ENCODE data around the gene MRPL44.

The MRPL44 gene

DNA sequence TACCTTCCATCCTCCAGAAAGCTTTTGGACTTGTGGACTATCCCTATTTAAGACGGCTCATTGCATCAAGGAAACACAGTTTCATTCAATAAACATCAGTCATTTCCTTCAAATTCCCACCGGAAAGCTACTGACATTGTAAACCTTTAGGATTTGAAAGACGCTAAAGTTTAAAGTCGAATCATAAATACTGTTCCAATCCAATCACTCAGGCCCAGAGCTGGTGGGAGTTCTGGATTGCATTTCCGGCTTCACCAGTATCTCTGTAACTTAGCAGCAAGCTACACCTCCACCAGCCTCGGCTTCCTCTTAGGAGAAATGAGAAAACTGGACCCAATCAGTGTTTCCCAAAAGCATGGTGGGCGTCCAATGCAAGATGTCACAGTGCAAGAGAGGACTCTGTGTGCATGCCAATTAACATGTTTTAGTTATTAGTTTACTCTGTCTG lies 13.7 kb upstream of the MRPL44 start:
- no peak overlapping the region for H3K18ac ChIP-seq (ENCODE audit: low read length)
- H2BK15ac ChIP-seq (ENCODE audit: low read length), result no peak overlapping the region
- peak overlapping the region in 1 of 2 donors; percentile 74 for H3K4me3 ChIP-seq (ENCODE audit: low read length in 2 of 2)
- H2AK5ac ChIP-seq (ENCODE audit: low read depth, low read length), result no peak overlapping the region
- H3K9me3 ChIP-seq (replicated peaks in 1 of 2; ENCODE audit: control insufficient read depth in 2 of 2, insufficient read depth in 1 of 2, low read depth in 1 of 2, low read length in 2 of 2), result no peaks in the 10 kb centered on the region
- H3K4me1 ChIP-seq (ENCODE audit: control insufficient read depth in 2 of 2, insufficient read depth in 1 of 2, low read depth in 1 of 2, low read length in 2 of 2), result peaks cover 8 to 9% of the 10 kb centered on the region in 2 donors
- no peak overlapping the region for H3K9ac ChIP-seq (ENCODE audit: low read depth, low read length, poor library complexity)
- H3K27ac ChIP-seq (replicated peaks; ENCODE audit: low read length), result no peak overlapping the region
- H3K36me3 ChIP-seq (replicated peaks in 1 of 2; ENCODE audit: control insufficient read depth in 2 of 2, insufficient read depth in 2 of 2, low read length in 2 of 2), result peaks cover 0 to 6% of the 10 kb centered on the region in 2 donors
- peak overlapping the region; percentile 98 for H2AFZ ChIP-seq (ENCODE audit: low read length)
- H3K23ac ChIP-seq (ENCODE audit: low read depth, low read length, poor library complexity), result no peak overlapping the region
- WGBS, 2 donors (ENCODE audit: extremely low coverage in 2 of 2, insufficient read length in 2 of 2, insufficient replicate concordance in 1 of 2), result no CpG with 5 or more reads among the region's 7 CpGs
- no peak overlapping the region for H2BK5ac ChIP-seq (ENCODE audit: low read length)
- DNase-seq (ENCODE audit: low spot score), result no peak
- peak overlapping the region; percentile 40 for H3K4me2 ChIP-seq (ENCODE audit: insufficient read depth, low read length, poor library complexity, severe bottlenecking)
- H2BK12ac ChIP-seq (ENCODE audit: low read length), result no peak overlapping the region
- H2BK120ac ChIP-seq (ENCODE audit: low read depth, low read length), result no peak overlapping the region
- H3K27me3 ChIP-seq (ENCODE audit: control insufficient read depth in 3 of 3, insufficient read depth in 3 of 3, low read depth in 1 of 3, low read length in 3 of 3), result no peaks in the 10 kb centered on the region
- peaks cover 7% of the 10 kb centered on the region for H3K79me1 ChIP-seq (ENCODE audit: low read depth, low read length)
- H3K14ac ChIP-seq (ENCODE audit: low read length), result no peak overlapping the region
- no peak overlapping the region for H4K8ac ChIP-seq (ENCODE audit: low read depth, low read length)
- no peak overlapping the region for H3K4ac ChIP-seq (ENCODE audit: low read length)
- no peak overlapping the region for H4K91ac ChIP-seq (ENCODE audit: low read depth, low read length, poor library complexity)

DNA sequence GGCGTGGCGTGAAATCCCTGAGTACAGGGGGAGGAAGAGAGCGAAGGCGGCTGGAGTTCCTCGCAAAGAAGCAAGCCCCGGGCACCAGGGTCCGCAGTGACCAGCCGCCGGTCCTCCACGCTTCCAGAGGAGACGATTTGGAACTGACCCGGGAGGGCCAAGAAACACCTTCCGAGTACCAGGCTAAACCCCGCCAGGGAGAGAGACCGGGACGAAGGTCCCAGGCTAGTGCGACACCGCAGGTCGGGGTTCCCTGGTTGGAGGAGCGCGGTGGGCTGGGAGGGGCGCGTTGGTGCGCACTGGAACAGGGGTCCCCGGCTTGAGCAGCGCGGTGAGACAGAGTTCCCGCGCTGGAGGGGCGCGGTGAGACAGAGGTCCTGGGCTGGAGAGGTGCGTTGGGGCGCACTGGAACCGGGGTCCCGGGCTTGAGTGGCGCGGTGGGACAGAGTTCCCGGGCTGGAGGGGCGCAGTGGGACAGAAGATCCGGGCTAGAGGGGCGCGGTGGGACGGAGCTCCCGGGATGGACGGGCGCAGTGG lies 13.0 kb upstream of the MRPL44 start:
- no peaks in the 10 kb centered on the region for H3K9me3 ChIP-seq (replicated peaks in 1 of 2; ENCODE audit: control insufficient read depth in 2 of 2, insufficient read depth in 1 of 2, low read depth in 1 of 2, low read length in 2 of 2)
- no peak overlapping the region for H3K4ac ChIP-seq (ENCODE audit: low read length)
- peaks cover 8 to 9% of the 10 kb centered on the region in 2 donors for H3K4me1 ChIP-seq (ENCODE audit: control insufficient read depth in 2 of 2, insufficient read depth in 1 of 2, low read depth in 1 of 2, low read length in 2 of 2)
- peak overlapping the region; percentile 17 for H3K27ac ChIP-seq (replicated peaks; ENCODE audit: low read length)
- H2BK5ac ChIP-seq (ENCODE audit: low read length), result peak overlapping the region; percentile 99
- no peaks in the 10 kb centered on the region for H3K27me3 ChIP-seq (ENCODE audit: control insufficient read depth in 3 of 3, insufficient read depth in 3 of 3, low read depth in 1 of 3, low read length in 3 of 3)
- H3K4me2 ChIP-seq (ENCODE audit: insufficient read depth, low read length, poor library complexity, severe bottlenecking), result peak overlapping the region; percentile 64
- H2AFZ ChIP-seq (ENCODE audit: low read length), result peak overlapping the region; percentile 98
- H3K9ac ChIP-seq (ENCODE audit: low read depth, low read length, poor library complexity), result peak overlapping the region; percentile 95
- H3K14ac ChIP-seq (ENCODE audit: low read length), result peak overlapping the region; percentile 75
- DNase-seq (ENCODE audit: low spot score), result peak; percentile 42
- H4K8ac ChIP-seq (ENCODE audit: low read depth, low read length), result no peak overlapping the region
- peak overlapping the region; percentile 98 for H3K18ac ChIP-seq (ENCODE audit: low read length)
- no peak overlapping the region for H4K91ac ChIP-seq (ENCODE audit: low read depth, low read length, poor library complexity)
- peak overlapping the region; percentile 88 for H2BK15ac ChIP-seq (ENCODE audit: low read length)
- peak overlapping the region; percentile 99 for H3K23ac ChIP-seq (ENCODE audit: low read depth, low read length, poor library complexity)
- H2BK120ac ChIP-seq (ENCODE audit: low read depth, low read length), result no peak overlapping the region
- WGBS, 2 donors (ENCODE audit: extremely low coverage in 2 of 2, insufficient read length in 2 of 2, insufficient replicate concordance in 1 of 2), result no CpG with 5 or more reads among the region's 46 CpGs
- peaks cover 0 to 6% of the 10 kb centered on the region in 2 donors for H3K36me3 ChIP-seq (replicated peaks in 1 of 2; ENCODE audit: control insufficient read depth in 2 of 2, insufficient read depth in 2 of 2, low read length in 2 of 2)
- H2AK5ac ChIP-seq (ENCODE audit: low read depth, low read length), result peak overlapping the region; percentile 77
- H3K79me1 ChIP-seq (ENCODE audit: low read depth, low read length), result peaks cover 7% of the 10 kb centered on the region
- H2BK12ac ChIP-seq (ENCODE audit: low read length), result no peak overlapping the region
- H3K4me3 ChIP-seq (ENCODE audit: low read length in 2 of 2), result peak overlapping the region; percentile 74 to 99

DNA sequence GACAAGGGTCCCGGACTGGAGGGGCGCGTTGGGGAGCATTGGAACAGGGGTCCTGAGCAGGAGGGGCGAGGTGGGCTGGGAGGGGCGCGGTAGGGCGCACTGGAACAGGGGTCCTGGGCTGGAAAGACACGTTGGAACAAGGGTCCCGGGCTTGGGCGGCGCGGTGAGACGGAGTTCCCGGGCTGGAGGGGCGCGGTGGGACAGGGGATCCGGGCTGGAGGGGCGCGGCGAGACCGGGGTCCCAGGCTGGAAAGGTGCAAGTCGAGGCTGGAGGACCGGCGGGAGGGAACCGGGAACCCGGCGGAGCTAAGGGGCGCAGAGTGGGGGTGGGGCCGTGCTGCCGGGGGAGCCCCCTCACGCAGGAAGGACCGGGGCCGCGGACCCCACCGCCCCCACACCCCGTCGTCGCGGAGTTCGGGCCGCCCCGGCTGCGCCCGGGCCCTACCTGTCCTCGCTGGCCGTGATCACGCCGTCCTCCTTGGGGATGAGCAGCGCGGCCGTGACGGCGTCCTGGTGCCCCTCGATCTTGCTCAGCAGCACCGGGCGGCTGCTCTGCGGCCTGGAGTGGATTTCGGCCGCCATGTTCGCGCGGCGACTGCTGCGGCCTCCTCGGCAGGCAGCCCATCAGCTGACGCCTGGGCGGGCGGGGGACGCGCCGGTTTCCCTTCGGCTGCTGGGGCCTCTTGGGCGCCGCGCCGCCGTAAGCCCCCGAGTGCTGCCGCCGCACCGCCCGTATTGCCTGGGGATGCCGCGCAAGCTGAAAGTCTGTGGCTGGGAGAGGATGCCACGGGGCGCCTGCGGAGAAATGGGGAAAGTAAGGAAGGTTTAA lies 12.3 kb upstream of the MRPL44 start, which contains the start of gene WDFY1:
Gene WDFY1, minus strand, starts transcription at position 633 of the 829 bp plus-strand sequence. Its CDS starts 51 bp downstream, at position 582.
- Histone ChIP-seq H2AK5ac (ENCODE audit: low read depth, low read length) (peak within 1 kb of the TSS; percentile 77), H3K4me1 (ENCODE audit: control insufficient read depth in 2 of 2, insufficient read depth in 1 of 2, low read depth in 1 of 2, low read length in 2 of 2) (peaks cover 8 to 9% of the 10 kb centered on the region in 2 donors), H3K4ac (ENCODE audit: low read length) (no peak within 1 kb of the TSS)

DNA sequence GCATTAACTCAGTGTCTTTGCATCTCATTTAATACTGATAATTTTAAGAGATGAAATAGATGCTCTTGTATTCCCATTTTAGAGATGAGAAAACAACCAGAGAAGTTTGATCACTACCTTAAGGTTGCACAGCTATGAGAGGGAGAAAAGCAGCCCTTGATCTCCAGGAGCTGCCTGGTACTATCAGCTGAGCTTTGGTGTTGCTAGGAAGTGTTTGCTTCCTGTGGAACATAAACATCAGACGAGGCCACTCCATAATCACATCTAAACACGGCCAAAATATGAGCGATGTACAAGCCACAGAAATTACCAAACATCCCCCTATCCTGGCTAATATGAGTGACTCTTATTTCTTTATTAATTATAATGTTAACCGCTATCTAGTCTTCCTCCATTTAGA lies 11.5 kb upstream of the MRPL44 start:
- Histone ChIP-seq H3K27ac (replicated peaks; ENCODE audit: low read length) (no peak overlapping the region), H3K4ac (ENCODE audit: low read length) (no peak overlapping the region), H2BK12ac (ENCODE audit: low read length) (no peak overlapping the region)

More for the DNA sequence above, 12.3 kb upstream of the MRPL44 start, which contains the start of gene WDFY1:
- Histone ChIP-seq H3K18ac (ENCODE audit: low read length) (peak within 1 kb of the TSS; percentile 98), H2AFZ (ENCODE audit: low read length) (peak within 1 kb of the TSS; percentile 98), H2BK15ac (ENCODE audit: low read length) (peak within 1 kb of the TSS; percentile 88), H2BK5ac (ENCODE audit: low read length) (peak within 1 kb of the TSS; percentile 99), H3K9ac (ENCODE audit: low read depth, low read length, poor library complexity) (peak within 1 kb of the TSS; percentile 95), H2BK12ac (ENCODE audit: low read length) (no peak within 1 kb of the TSS), H2BK120ac (ENCODE audit: low read depth, low read length) (peak within 1 kb of the TSS; percentile 78), H3K36me3 (replicated peaks in 1 of 2; ENCODE audit: control insufficient read depth in 2 of 2, insufficient read depth in 2 of 2, low read length in 2 of 2) (peaks cover 0 to 6% of the 10 kb centered on the region in 2 donors), H3K27ac (replicated peaks; ENCODE audit: low read length) (peak within 1 kb of the TSS; percentile 80), H3K14ac (ENCODE audit: low read length) (peak within 1 kb of the TSS; percentile 75), H3K79me1 (ENCODE audit: low read depth, low read length) (peaks cover 7% of the 10 kb centered on the region), H3K4me3 (ENCODE audit: low read length in 2 of 2) (peak within 1 kb of the TSS; percentile 74 to 99), H4K8ac (ENCODE audit: low read depth, low read length) (no peak within 1 kb of the TSS), H3K9me3 (replicated peaks in 1 of 2; ENCODE audit: control insufficient read depth in 2 of 2, insufficient read depth in 1 of 2, low read depth in 1 of 2, low read length in 2 of 2) (no peaks in the 10 kb centered on the region), H3K4me2 (ENCODE audit: insufficient read depth, low read length, poor library complexity, severe bottlenecking) (peak within 1 kb of the TSS; percentile 64), H3K23ac (ENCODE audit: low read depth, low read length, poor library complexity) (peak within 1 kb of the TSS; percentile 99), H3K27me3 (ENCODE audit: control insufficient read depth in 3 of 3, insufficient read depth in 3 of 3, low read depth in 1 of 3, low read length in 3 of 3) (no peaks in the 10 kb centered on the region), H4K91ac (ENCODE audit: low read depth, low read length, poor library complexity) (no peak within 1 kb of the TSS)
- no CpG with 5 or more reads among the region's 87 CpGs for WGBS, 2 donors (ENCODE audit: extremely low coverage in 2 of 2, insufficient read length in 2 of 2, insufficient replicate concordance in 1 of 2)
- DNase-seq (ENCODE audit: low spot score), result peak; percentile 76

More for the DNA sequence above, 11.5 kb upstream of the MRPL44 start:
- Histone ChIP-seq H2AFZ (ENCODE audit: low read length) (peak overlapping the region; percentile 98), H2BK15ac (ENCODE audit: low read length) (no peak overlapping the region), H3K23ac (ENCODE audit: low read depth, low read length, poor library complexity) (no peak overlapping the region), H3K9ac (ENCODE audit: low read depth, low read length, poor library complexity) (no peak overlapping the region), H4K8ac (ENCODE audit: low read depth, low read length) (no peak overlapping the region), H3K79me1 (ENCODE audit: low read depth, low read length) (peaks cover 7% of the 10 kb centered on the region), H3K4me3 (ENCODE audit: low read length in 2 of 2) (no peak overlapping the region), H3K4me1 (ENCODE audit: control insufficient read depth in 2 of 2, insufficient read depth in 1 of 2, low read depth in 1 of 2, low read length in 2 of 2) (peaks cover 9% of the 10 kb centered on the region in 2 donors), H3K4me2 (ENCODE audit: insufficient read depth, low read length, poor library complexity, severe bottlenecking) (no peak overlapping the region), H3K14ac (ENCODE audit: low read length) (no peak overlapping the region), H2BK120ac (ENCODE audit: low read depth, low read length) (no peak overlapping the region), H3K27me3 (ENCODE audit: control insufficient read depth in 3 of 3, insufficient read depth in 3 of 3, low read depth in 1 of 3, low read length in 3 of 3) (no peaks in the 10 kb centered on the region), H3K36me3 (replicated peaks in 1 of 2; ENCODE audit: control insufficient read depth in 2 of 2, insufficient read depth in 2 of 2, low read length in 2 of 2) (peaks cover 0 to 6% of the 10 kb centered on the region in 2 donors), H4K91ac (ENCODE audit: low read depth, low read length, poor library complexity) (no peak overlapping the region), H2BK5ac (ENCODE audit: low read length) (no peak overlapping the region), H3K9me3 (replicated peaks in 1 of 2; ENCODE audit: control insufficient read depth in 2 of 2, insufficient read depth in 1 of 2, low read depth in 1 of 2, low read length in 2 of 2) (no peaks in the 10 kb centered on the region), H2AK5ac (ENCODE audit: low read depth, low read length) (no peak overlapping the region), H3K18ac (ENCODE audit: low read length) (no peak overlapping the region)
- DNase-seq (ENCODE audit: low spot score), result no peak
- WGBS, 2 donors (ENCODE audit: extremely low coverage in 2 of 2, insufficient read length in 2 of 2, insufficient replicate concordance in 1 of 2), result no CpG with 5 or more reads among the region's 4 CpGs

Data from neuronal stem cell (in vitro differentiated cells).